HepG2 (cell line): ENCODE data around the gene RGMA. TPM values are rescaled to one million over a fixed set of nuclear protein-coding genes. Genes with fewer than 3 reads are reported as not detected.

Experiments
- ATAC-seq: fragments of 200-7000 bp; cut with Tn5 transposase; 3 replicates; pipeline ENCODE4 v1.9.1; 2020; ENCODE audit warnings: mild to moderate bottlenecking, moderate library complexity
- BruUV-seq: library from RNA; stranded (reverse); fragments of 400-500 nt; replicated peaks from 2 replicates; lab custom pipeline; 2021; lab: Mats Ljungman, UMichigan
- CTCF ChIA-PET: fragments of 300-600 bp; formaldehyde crosslinking; extraction: SDS; loops from one replicate; lab custom pipeline; 2021; ENCODE audit warnings: low total read pairs, inconsistent platforms, low intra/inter-chr PET ratio; lab: Yijun Ruan, JAX
- POLR2A ChIA-PET: fragments of 350-600 bp; sonication (Branson Sonifier 250); formaldehyde crosslinking; loops from one replicate; lab custom pipeline; 2020; ENCODE audit warnings: antibody characterized with exemption, inconsistent platforms; lab: Yijun Ruan, JAX
- DNase-seq: peaks from one replicate; pipeline ENCODE4 v3.0.0-alpha.2; 2015; ENCODE audit warnings: low spot score
- FAIRE-seq: peaks from 3 replicates; lab custom pipeline; 2011; peaks lifted over from hg19 to GRCh38; lab: Jason Lieb, UNC
- H2AFZ ChIP-seq: one replicate; pipeline ENCODE4 v1.6.1; 2011; ENCODE audit warnings: low read length, inconsistent platforms
- H3K27ac ChIP-seq: fragments of 300-600 bp; 3 replicates; pipeline ENCODE4 v1.8.0; 2011; ENCODE audit warnings: mixed run types, mild to moderate bottlenecking, mixed read lengths, low read length, inconsistent platforms; ENCODE audit not compliant: insufficient read depth; ENCODE audit errors: extremely low read length
- H3K27me3 ChIP-seq, 2 experiments: fragments of 200-600 bp in 1 of 2; 2 replicates in 1 of 2; 3 replicates in 1 of 2; pipeline versions ENCODE4 v1.6.0 to v1.8.0; 2011; ENCODE audit warnings: low read length in 2 of 2, mild to moderate bottlenecking in 2 of 2, moderate library complexity in 2 of 2, inconsistent platforms in 1 of 2; ENCODE audit not compliant: insufficient read depth in 2 of 2, control insufficient read depth in 1 of 2
- H3K36me3 ChIP-seq, 2 experiments: fragments of 200-600 bp in 1 of 2; replicated peaks in 1 of 2; 2 replicates in 1 of 2; 3 replicates in 1 of 2; pipeline versions ENCODE4 v1.5.1 to v1.8.0; 2011; ENCODE audit warnings: low read length in 2 of 2, inconsistent platforms in 1 of 2; ENCODE audit not compliant: insufficient read depth in 2 of 2, control insufficient read depth in 1 of 2
- H3K4me1 ChIP-seq: 2 replicates; pipeline ENCODE4 v1.5.1; 2012; ENCODE audit warnings: low read length, inconsistent platforms; ENCODE audit not compliant: insufficient read depth
- H3K4me2 ChIP-seq: 2 replicates; pipeline ENCODE4 v1.6.0; 2011; ENCODE audit warnings: low read depth, low read length, inconsistent platforms
- H3K4me3 ChIP-seq, 3 experiments: fragments of 200-600 bp in 1 of 3; sonication (generic), shearing (Covaris generic) in 1 of 3; replicated peaks in 1 of 3; 2 replicates each; pipeline ENCODE4 v1.5.1; 2011 to 2016; ENCODE audit warnings: low read length in 3 of 3, inconsistent platforms in 2 of 3, low read depth in 2 of 3, mild to moderate bottlenecking in 2 of 3, control low read depth in 1 of 3, mixed read lengths in 1 of 3; ENCODE audit not compliant: insufficient read depth in 1 of 3
- H3K79me2 ChIP-seq: one replicate; pipeline ENCODE4 v1.6.1; 2011; ENCODE audit warnings: low read length, inconsistent platforms; ENCODE audit not compliant: insufficient read depth
- H3K9ac ChIP-seq: 2 replicates; pipeline ENCODE4 v1.6.0; 2011; ENCODE audit warnings: mild to moderate bottlenecking, low read depth, low read length, inconsistent platforms; ENCODE audit not compliant: insufficient read depth
- H3K9me3 ChIP-seq: 2 replicates; pipeline ENCODE4 v1.5.1; 2012; ENCODE audit warnings: mild to moderate bottlenecking, low read length
- H4K20me1 ChIP-seq: 2 replicates; pipeline ENCODE4 v1.6.0; 2011; ENCODE audit warnings: inconsistent platforms, mild to moderate bottlenecking, low read length, moderate library complexity; ENCODE audit not compliant: insufficient read depth
- GLI4 ChIP-seq: sonication (generic); formaldehyde crosslinking; IDR thresholded peaks from 2 replicates; pipeline ENCODE4 v1.5.1; 2020; ENCODE audit warnings: missing genetic modification reagents, mild to moderate bottlenecking, moderate library complexity, borderline replicate concordance
- RBM22 ChIP-seq: fragments of 200-400 bp; formaldehyde crosslinking; optimal IDR thresholded peaks from 2 replicates; pipeline ENCODE3; 2017; ENCODE audit warnings: mild to moderate bottlenecking, low read length, moderate library complexity
- ZBTB25 ChIP-seq: IDR thresholded peaks from 2 replicates; pipeline ENCODE4 v1.6.1; 2018; ENCODE audit warnings: missing genetic modification reagents
- WGBS: methylation state at CpG from one replicate; pipeline ENCODE4 v1.1.6; 2017; ENCODE audit warnings: low lambda C conversion rate; 5-methylcytosine and 5-hydroxymethylcytosine counted together
- in situ Hi-C: cut with HindIII; loops from 2 replicates; pipeline ENCODE4 v1.10.0; 2017; ENCODE audit warnings: low pct_unique_long_range_greater_than_20kb; ENCODE audit not compliant: extremely low pct_ligation_motif_present
- intact Hi-C: fragments of 100-400 bp; cut with micrococcal nuclease; formaldehyde crosslinking; loops from one replicate; pipeline ENCODE4 v1.10.0; 2022; ENCODE audit not compliant: unreplicated experiment
- polyA plus RNA-seq, 8 experiments: library from polyadenylated mRNA; depleted of rRNA in 3 of 8; stranded (reverse) in 7 of 8; unstranded in 1 of 8; fragments of >200 nt; fragmentation: Illumina TruSeq in 4 of 8; extraction: Trizol in 4 of 8; gene quantifications; 2 replicates each; pipeline versions ENCODE4 v1.2.1 to v1.2.3, GENCODE V29; 2011 to 2016; ENCODE audit warnings: low read depth in 4 of 8, missing spikeins in 1 of 8, mixed read lengths in 1 of 8; ENCODE audit not compliant: insufficient read depth in 1 of 8
- total RNA-seq, 5 experiments: library from RNA; depleted of rRNA; stranded (reverse); fragments of >200 nt; fragmentation: Illumina TruSeq; extraction: Trizol; gene quantifications; 2 replicates each; pipeline ENCODE4 v1.2.3, GENCODE V29; 2016; ENCODE audit warnings: low read depth in 1 of 5

Gene RGMA
- total and polyA plus RNA-seq, 2 of the 13 experiments (the other 11 are each of a cell fraction or from before 2014, with no cell fraction given), result not detected

GRCh38 chr15:92992720-92993119 is 96.3 kb downstream of the RGMA start:
- no peak overlapping the region for H3K4me2 ChIP-seq
- H3K9ac ChIP-seq, result no peak overlapping the region
- in situ Hi-C loops (no loop called here), intact Hi-C loops (loop anchor here (10.0 kb wide), 1 partner anchor 48 kb away; no protein-coding TSS in a partner anchor)
- no peak for DNase-seq
- WGBS, result 93% methylated on average over 9 of the region's 9 CpGs
- H3K79me2 ChIP-seq, result no peaks in the 10 kb centered on the region
- H3K27me3 ChIP-seq, result no peaks in the 10 kb centered on the region
- TF ChIP-seq ZBTB25 (CRISPR knock-in tag) (no peak), RBM22 (peak; percentile 71)
- TF ChIP-seq, all 625 proteins: peak for 1
- H3K4me1 ChIP-seq, result no peaks in the 10 kb centered on the region
- no peaks in the 10 kb centered on the region for H3K9me3 ChIP-seq
- ATAC-seq, result peak; percentile 24; the same call in 2 of the 3 replicates
- no peak for FAIRE-seq
- no TSS peak for BruUV-seq
- no peak overlapping the region for H2AFZ ChIP-seq
- ChIA-PET CTCF (no interaction called here), POLR2A (no interaction called here)
- no peak overlapping the region for H3K4me3 ChIP-seq
- H3K27ac ChIP-seq, result no peak overlapping the region
- no peaks in the 10 kb centered on the region for H4K20me1 ChIP-seq
- H3K36me3 ChIP-seq, result peaks cover 31 to 88% of the 10 kb centered on the region in 2 experiments

DNA sequence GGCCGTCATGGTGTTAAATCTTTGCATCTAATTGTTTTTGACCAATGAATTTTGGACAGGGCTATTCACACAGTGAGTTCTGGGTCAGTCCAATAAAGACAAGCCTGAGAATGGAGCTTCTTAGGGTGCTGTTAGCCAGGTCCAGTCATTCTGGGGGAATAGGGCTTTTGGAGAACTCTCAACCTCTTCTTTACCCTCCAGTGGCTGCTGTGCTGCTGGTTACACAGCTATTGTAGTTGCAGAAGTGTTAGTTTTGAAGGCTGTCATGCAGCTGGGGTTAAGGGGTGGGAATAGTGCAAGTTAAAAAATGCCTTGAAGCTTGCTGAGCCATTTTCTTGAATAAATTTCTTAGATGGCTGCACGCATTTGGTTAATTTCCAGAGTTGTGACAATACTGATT is 99.0 kb downstream of the RGMA start:
- no peak overlapping the region for H3K4me3 ChIP-seq
- POLR2A ChIA-PET, result no interaction called here
- no TSS peak for BruUV-seq
- no peaks in the 10 kb centered on the region for H3K79me2 ChIP-seq
- H3K27me3 ChIP-seq, result no peaks in the 10 kb centered on the region
- H3K9me3 ChIP-seq, result no peaks in the 10 kb centered on the region
- 95% methylated on average over 2 of the region's 2 CpGs for WGBS
- in situ Hi-C loops (no loop called here), intact Hi-C loops (loop anchor here (10.0 kb wide), 1 partner anchor 45 kb away; no protein-coding TSS in a partner anchor)
- TF ChIP-seq RBM22 (peak; percentile 87), GLI4 (CRISPR knock-in tag) (no peak)
- H3K27ac ChIP-seq, result no peak overlapping the region
- no peak for ATAC-seq
- CTCF ChIA-PET, result no interaction called here
- no peaks in the 10 kb centered on the region for H4K20me1 ChIP-seq
- DNase-seq, result no peak
- peaks cover 36 to 80% of the 10 kb centered on the region in 2 experiments for H3K36me3 ChIP-seq
- FAIRE-seq, result no peak
- no peak overlapping the region for H3K9ac ChIP-seq
- no peak overlapping the region for H2AFZ ChIP-seq
- no peak overlapping the region for H3K4me2 ChIP-seq
- H3K4me1 ChIP-seq, result no peaks in the 10 kb centered on the region
